ENCODE data around the gene NUMBL.

DNA sequence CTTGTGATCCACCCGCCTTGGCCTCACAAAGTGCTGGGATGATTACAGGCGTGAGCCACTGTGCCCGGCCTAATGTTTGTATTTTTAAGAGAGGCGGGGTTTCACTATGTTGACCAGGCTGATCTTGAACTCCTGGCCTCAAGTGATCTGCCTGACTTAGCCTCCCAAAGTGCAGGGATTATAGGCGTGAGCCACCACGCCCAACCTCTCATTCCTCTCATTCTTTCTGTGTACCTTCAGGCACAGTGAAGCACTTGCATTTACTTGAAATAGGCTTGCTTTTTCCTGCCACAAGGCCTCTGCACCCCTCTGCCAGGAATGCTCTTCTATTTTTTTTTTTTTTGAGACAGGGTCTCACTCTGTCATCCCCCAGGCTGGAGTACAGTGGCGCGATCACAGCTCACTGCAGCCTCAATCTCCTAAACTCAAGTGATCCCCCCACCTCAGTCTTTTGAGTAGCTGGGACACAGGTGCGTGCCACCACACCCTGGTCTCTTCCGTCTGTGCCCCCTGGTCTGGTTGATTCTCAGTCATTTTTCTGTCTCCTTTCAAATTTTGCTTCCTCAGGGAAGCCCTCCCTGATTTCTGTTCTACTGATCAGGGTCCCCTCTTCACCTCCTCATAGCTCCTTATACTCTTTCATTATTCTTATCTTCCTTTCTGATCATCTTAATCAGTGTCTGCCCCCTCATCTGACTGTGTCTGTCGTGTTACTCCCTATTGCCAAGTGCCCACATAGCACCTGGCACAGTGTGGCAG is 44.7 kb upstream of the NUMBL start:
- TF ChIP-seq EZH2 (IDR thresholded peaks at IDR 0.05; ENCODE audit: insufficient read depth, poor library complexity, severe bottlenecking) (no peak), EZH2phosphoT487 (IDR thresholded peaks at IDR 0.05; ENCODE audit: insufficient read depth, low read depth) (no peak)

Data from GM23248 (cell line).